ENCODE measurements around the gene BAIAP2.

- TF ChIP-seq CTCF (IDR thresholded peaks at IDR 0.05 in 8 of 11, conservative IDR thresholded peaks at IDR 0.05 in 3 of 11) (no peak), POLR2AphosphoS5 (IDR thresholded peaks at IDR 0.05) (no peak), POLR2A (IDR thresholded peaks at IDR 0.05) (no peak)
These were observed 95.7 kb downstream of the BAIAP2 start for GRCh38 chr17:81130385-81131361.
